HG02884 (cell line): Measurements from ENCODE around the gene KTN1.

Experiments
- ATAC-seq: cut with Tn5 transposase; IDR thresholded peaks from one replicate; pipeline ENCODE4 v1.9.1; 2021; ENCODE audit warnings: mild to moderate bottlenecking, moderate library complexity; ENCODE audit not compliant: unreplicated experiment

KTN1 gene

GRCh38 chr14:55711175-55711811 lies 131.3 kb downstream of the KTN1 start:
- no peak for ATAC-seq

- ATAC-seq = no peak
Observed at GRCh38 chr14:55712491-55712890, 132.5 kb downstream of the KTN1 start.

- no peak for ATAC-seq
Observed at GRCh38 chr14:55713486-55713885, 133.5 kb downstream of the KTN1 start.

GRCh38 chr14:55715889-55716288 lies 135.9 kb downstream of the KTN1 start:
- ATAC-seq = no peak

- ATAC-seq = no peak
Observed at GRCh38 chr14:55717621-55718020, 137.6 kb downstream of the KTN1 start.

- ATAC-seq = no peak
Observed at GRCh38 chr14:55718551-55718950, 138.5 kb downstream of the KTN1 start.

GRCh38 chr14:55720796-55721195 lies 140.8 kb downstream of the KTN1 start:
- no peak for ATAC-seq

- no peak for ATAC-seq
Observed at GRCh38 chr14:55721353-55721752, 141.3 kb downstream of the KTN1 start.

GRCh38 chr14:55722054-55722453 lies 142.0 kb downstream of the KTN1 start:
- ATAC-seq = no peak

GRCh38 chr14:55724736-55725135 lies 144.7 kb downstream of the KTN1 start:
- peak; percentile 65 for ATAC-seq

GRCh38 chr14:55730592-55731310 lies 150.7 kb downstream of the KTN1 start:
- ATAC-seq = no peak

GRCh38 chr14:55731311-55731872 lies 151.4 kb downstream of the KTN1 start:
- ATAC-seq = no peak

GRCh38 chr14:55731881-55732498 lies 152.0 kb downstream of the KTN1 start:
- ATAC-seq = no peak

GRCh38 chr14:55733599-55733998 lies 153.6 kb downstream of the KTN1 start:
- ATAC-seq = no peak
